Stimulated activated CD4-positive, alpha-beta T cell treated with anti-CD3 and anti-CD28 coated beads, Interleukin-15, amount 100 ng/mL, for 24 hours (primary cell): ENCODE results near the gene AFF1.
"Not testable (repeated sequence)": the region's sequence is repeated elsewhere in the genome, so short reads cannot be mapped to it uniquely, and the experiment has no call there.

Experiments
- DNase-seq: peaks from one replicate; pipeline ENCODE4 v3.0.0-alpha.2; 2020

The AFF1 gene

GRCh38 chr4:87012265-87012953, 77.6 kb downstream of the AFF1 start:
- DNase-seq = no peak

GRCh38 chr4:87012954-87013308, 78.1 kb downstream of the AFF1 start:
- not testable (repeated sequence) for DNase-seq

GRCh38 chr4:87014284-87014782, 79.5 kb downstream of the AFF1 start:
- DNase-seq = no peak

- DNase-seq = no peak
These were observed 80.6 kb downstream of the AFF1 start for GRCh38 chr4:87015416-87015815.

- peak; percentile 36 for DNase-seq
These were observed 83.0 kb downstream of the AFF1 start for GRCh38 chr4:87017580-87018342.

- DNase-seq = no peak
These were observed 83.9 kb downstream of the AFF1 start for GRCh38 chr4:87018753-87019152.

GRCh38 chr4:87019246-87019791, 84.5 kb downstream of the AFF1 start:
- no peak for DNase-seq

- DNase-seq = no peak
These were observed 85.1 kb downstream of the AFF1 start for GRCh38 chr4:87019898-87020297.

- DNase-seq = no peak
These were observed 89.4 kb downstream of the AFF1 start for GRCh38 chr4:87024201-87024600.

GRCh38 chr4:87025023-87025613, 90.3 kb downstream of the AFF1 start:
- no peak for DNase-seq

GRCh38 chr4:87025614-87026041, 90.8 kb downstream of the AFF1 start:
- DNase-seq = no peak

GRCh38 chr4:87026800-87027495, 92.1 kb downstream of the AFF1 start:
- no peak for DNase-seq

GRCh38 chr4:87029356-87029755, 94.5 kb downstream of the AFF1 start:
- DNase-seq = no peak

GRCh38 chr4:87030124-87030523, 95.3 kb downstream of the AFF1 start:
- DNase-seq = no peak

GRCh38 chr4:87030755-87031441, 96.1 kb downstream of the AFF1 start:
- DNase-seq = no peak

- DNase-seq = no peak
These were observed 97.1 kb downstream of the AFF1 start for GRCh38 chr4:87031920-87032319.

- DNase-seq = no peak
These were observed 98.2 kb downstream of the AFF1 start for GRCh38 chr4:87032884-87033533.

GRCh38 chr4:87033902-87034301, 99.1 kb downstream of the AFF1 start:
- DNase-seq = no peak

GRCh38 chr4:87034527-87034926, 99.7 kb downstream of the AFF1 start:
- no peak for DNase-seq

GRCh38 chr4:87035881-87036509, 101.2 kb downstream of the AFF1 start:
- DNase-seq = no peak

GRCh38 chr4:87036713-87037112, 101.9 kb downstream of the AFF1 start:
- DNase-seq = no peak
